22Rv1 (cell line): ENCODE measurements around the gene ADAMTS2.

Experiments
- CTCF ChIP-seq: fragments of 450-650 bp; IDR thresholded peaks from 2 replicates; pipeline ENCODE4 v1.5.1; 2017; ENCODE audit warnings: mild to moderate bottlenecking
- ZFX ChIP-seq: fragments of 450-650 bp; IDR thresholded peaks from 2 replicates; pipeline ENCODE4 v1.6.1; 2017; ENCODE audit warnings: antibody characterized with exemption, borderline replicate concordance

DNA sequence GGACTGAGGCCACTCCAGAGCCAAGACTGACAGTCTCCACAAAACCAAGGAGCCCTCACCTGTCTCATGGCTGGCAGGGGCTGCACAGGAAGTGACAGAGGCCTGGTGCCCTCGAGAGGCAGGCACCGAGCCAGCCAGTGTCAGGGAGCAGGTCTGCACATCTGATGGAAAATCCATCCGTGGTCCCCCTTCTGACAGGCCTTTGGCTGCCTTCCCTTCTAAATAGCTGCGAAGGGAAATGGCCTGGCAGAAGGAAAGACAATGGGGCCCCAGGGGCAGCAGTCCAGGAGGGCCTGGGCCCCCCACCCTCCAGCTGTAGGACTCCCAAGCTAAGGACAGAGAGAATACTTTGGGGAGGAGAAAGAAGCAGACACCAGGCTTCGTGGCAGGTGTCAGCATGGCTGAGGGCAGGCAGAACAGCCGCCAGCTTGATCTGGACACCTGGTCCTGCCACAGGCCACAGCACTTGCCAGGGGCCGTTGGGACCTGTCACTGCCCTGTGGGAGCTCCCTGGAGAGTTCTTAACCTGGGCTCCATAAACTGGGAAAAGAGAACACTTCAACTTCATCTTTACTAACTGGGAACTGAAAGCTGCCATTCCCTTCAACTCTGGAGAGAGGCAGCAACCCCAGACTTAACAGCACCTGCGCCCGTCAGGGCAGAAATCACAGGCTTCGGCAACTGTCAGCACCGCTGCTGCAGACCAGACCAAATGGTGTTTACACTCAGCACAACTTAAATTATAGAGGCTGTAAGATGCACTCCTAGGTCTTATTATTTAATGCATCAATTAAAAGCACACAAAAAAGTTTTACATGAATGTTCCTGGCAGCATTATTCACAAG, 22.0 kb downstream of the ADAMTS2 start:
- TF ChIP-seq CTCF (no peak), ZFX (no peak)
